Ovary (tissue), 9 donors: ENCODE data around the gene RBP5. TPM values are rescaled to one million over a fixed set of nuclear protein-coding genes. Genes with fewer than 3 reads are reported as not detected.

Experiments
- DNase-seq, 5 donors: peaks; one replicate each; pipeline ENCODE4 v3.0.0-alpha.2; 2019 to 2020
- H3K27ac ChIP-seq, 2 donors: fragments of 200-600 bp; one replicate each; pipeline versions ENCODE4 v1.5.1 to v1.8.0; 2019 to 2022
- H3K27me3 ChIP-seq: fragments of 200-600 bp; one replicate; pipeline ENCODE4 v1.8.0; 2022
- H3K36me3 ChIP-seq: fragments of 200-600 bp; sonication (generic); one replicate; pipeline ENCODE4 v1.5.1; 2019
- H3K4me1 ChIP-seq: one replicate; pipeline ENCODE4 v1.8.1; 2013; ENCODE audit warnings: mild to moderate bottlenecking, moderate library complexity; ENCODE audit not compliant: insufficient read depth
- H3K4me3 ChIP-seq: fragments of 200-600 bp; sonication (generic); one replicate; pipeline ENCODE4 v1.5.1; 2017
- H3K9me3 ChIP-seq, 2 donors: fragments of 200-600 bp in 1 of 2; sonication (generic) in 1 of 2; one replicate each; pipeline versions ENCODE4 v1.5.1 to v1.8.1; 2013 to 2019; ENCODE audit warnings: mild to moderate bottlenecking in 1 of 2, moderate library complexity in 1 of 2
- CTCF ChIP-seq, 3 donors: fragments of 450-650 bp in 2 of 3; fragments of 200-600 bp in 1 of 3; IDR thresholded peaks; one replicate each; pipeline versions ENCODE4 v1.5.1 to v1.8.0; 2016 to 2022; ENCODE audit warnings: antibody characterized with exemption in 3 of 3, mild to moderate bottlenecking in 1 of 3
- EP300 ChIP-seq: sonication (generic); formaldehyde crosslinking; IDR thresholded peaks from one replicate; pipeline ENCODE4 v1.6.1; 2017; ENCODE audit warnings: antibody characterized with exemption
- POLR2A ChIP-seq: fragments of 450-650 bp; IDR thresholded peaks from one replicate; pipeline ENCODE4 v1.6.1; 2017; ENCODE audit warnings: antibody characterized with exemption, mild to moderate bottlenecking, moderate library complexity
- WGBS, 3 donors: extraction: QIAGEN DNeasy Blood & Tissue Kit in 1 of 3; methylation state at CpG; one replicate each; pipeline versions ENCODE4 v1.1.5 to v1.1.7; 2013 to 2017; 5-methylcytosine and 5-hydroxymethylcytosine counted together
- intact Hi-C, 4 donors: fragments of 100-400 bp; cut with DNase I; formaldehyde crosslinking; loops; one replicate each; pipeline versions ENCODE4 v1.11.0 to v1.15.1; 2022 to 2023
- polyA plus RNA-seq, 2 donors: library from polyadenylated mRNA; stranded (reverse); fragments of 200-250 nt in 1 of 2; fragments of 350-450 nt in 1 of 2; fragmentation: Illumina TruSeq in 1 of 2; extraction: RNeasy Lipid Tissue Mini Kit (QIAGEN cat#74804) in 1 of 2; gene quantifications; one replicate each; pipeline ENCODE4 v1.2.3, GENCODE V29; 2013 to 2014
- total RNA-seq, 7 donors: library from RNA; depleted of rRNA in 2 of 7; stranded (reverse); fragments of >200 nt in 2 of 7; fragmentation: NEBNext Ultra II Directional in 3 of 7; extraction: Animal tissue kit (Norgen Biotek cat#: 25700) in 3 of 7; gene quantifications; one replicate each; pipeline versions ENCODE4 v1.1.0 to v1.2.4, GENCODE V29; 2016 to 2023
- donor health status: DM: no; HTN: no; CAD: no; lungs with moderate emphysema.
- donor health status: DM: no; HTN: no; CAD: no.
- donor health status: Bipolar disorder and iron deficiency.
- donor health status: DM: yes; HTN: yes; CAD: no.
- donor health status: DM: no; HTN: no; CAD: no.
- donor health status: DM: yes; HTN: yes; CAD: no.

The RBP5 gene
- total and polyA plus RNA-seq, 9 donors, result 1.2 to 17.3 (median 6.1) TPM

GRCh38 chr12:7116196-7116595, 12.5 kb downstream of the RBP5 start:
- Histone ChIP-seq H3K9me3 (no peaks in the 10 kb centered on the region), H3K27me3 (no peaks in the 10 kb centered on the region), H3K27ac (no peak overlapping the region), H3K4me3 (no peak overlapping the region), H3K36me3 (no peaks in the 10 kb centered on the region), H3K4me1 (no peaks in the 10 kb centered on the region)
- DNase-seq, result peak in 2 of 5 donors; percentile 1 to 5
- WGBS, 3 donors, result 89 to 94% (median 91%) methylated on average over 3 of the region's 3 CpGs
- intact Hi-C loops, result no loop called here
- no peak for TF ChIP-seq POLR2A

DNA sequence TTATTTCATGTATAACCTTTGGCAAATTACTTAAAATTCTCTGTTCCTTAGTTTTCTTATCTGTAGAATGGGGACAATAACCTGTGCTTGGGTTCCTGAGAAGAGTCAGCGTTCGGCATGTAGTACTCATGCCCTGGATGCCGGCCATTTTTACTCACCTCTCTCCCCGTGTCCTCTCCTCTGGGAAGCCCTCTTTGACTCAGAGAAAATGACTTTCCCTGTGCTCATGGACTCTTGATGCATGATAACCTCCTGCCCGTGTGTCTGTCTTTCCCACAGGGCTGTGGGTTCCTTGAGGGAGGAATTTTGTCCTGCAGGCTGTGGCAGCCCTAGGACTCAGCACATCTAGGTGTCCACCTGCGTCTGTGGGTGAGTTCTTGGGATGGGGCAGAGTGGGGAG, 13.8 kb downstream of the RBP5 start:
- Histone ChIP-seq H3K27me3 (no peaks in the 10 kb centered on the region), H3K36me3 (no peaks in the 10 kb centered on the region), H3K4me1 (no peaks in the 10 kb centered on the region), H3K27ac (no peak overlapping the region), H3K9me3 (no peaks in the 10 kb centered on the region), H3K4me3 (no peak overlapping the region)
- peak in 1 of 5 donors; percentile 8 for DNase-seq
- intact Hi-C loops, result loop anchor here (5.0 kb wide), 3 partner anchors 98 to 193 kb away; partner anchors contain the start of gene LPCAT3 (in 1 of the 4)
- no peak for TF ChIP-seq EP300
- TF ChIP-seq POLR2A, result no peak
- no peak for TF ChIP-seq CTCF (IDR thresholded peaks at IDR 0.05)
- 84 to 87% (median 86%) methylated on average over 6 of the region's 6 CpGs for WGBS, 3 donors

GRCh38 chr12:7114008-7114407, 14.7 kb downstream of the RBP5 start:
- no peak for TF ChIP-seq EP300
- no peak for TF ChIP-seq POLR2A
- no peak for TF ChIP-seq CTCF (IDR thresholded peaks at IDR 0.05)
- Histone ChIP-seq H3K9me3 (no peaks in the 10 kb centered on the region), H3K27ac (peak overlapping the region in 1 of 2 donors; percentile 59), H3K4me1 (peaks cover 2% of the 10 kb centered on the region), H3K4me3 (no peak overlapping the region), H3K36me3 (no peaks in the 10 kb centered on the region), H3K27me3 (no peaks in the 10 kb centered on the region)
- WGBS, 3 donors, result 82 to 87% (median 83%) methylated on average over 11 of the region's 11 CpGs
- DNase-seq, result no peak
- intact Hi-C loops, result loop anchor here (5.0 kb wide), 3 partner anchors 97 to 192 kb away; partner anchors contain the start of gene LPCAT3 (in 1 of the 4)

DNA sequence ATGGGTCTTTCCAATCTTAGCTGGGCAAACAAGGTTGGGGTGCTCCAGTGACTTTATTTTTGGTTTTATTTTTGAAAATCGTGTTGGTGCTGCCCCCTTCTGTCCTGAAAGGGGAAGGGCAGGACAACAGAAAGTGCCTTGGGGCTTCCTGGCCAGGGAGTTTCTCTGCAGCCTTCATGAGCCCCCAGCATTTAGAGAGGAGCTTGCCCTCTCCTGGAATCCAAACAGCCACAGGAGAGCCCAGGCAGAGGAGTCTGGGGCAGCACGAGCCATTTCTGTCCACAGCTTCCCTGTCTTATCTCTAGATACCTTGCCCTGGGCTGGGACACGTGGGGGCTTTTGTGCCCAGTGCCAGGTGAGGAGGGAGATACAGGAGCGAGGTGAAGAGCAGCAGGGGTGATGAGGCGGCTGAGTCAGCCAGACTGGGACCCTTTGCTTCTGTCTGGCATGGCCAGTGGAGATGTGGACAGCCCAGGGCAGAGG, 15.3 kb downstream of the RBP5 start:
- H3K36me3 ChIP-seq, result no peaks in the 10 kb centered on the region
- no peaks in the 10 kb centered on the region for H3K27me3 ChIP-seq
- H3K27ac ChIP-seq, result peak overlapping the region; percentile 53 to 59
- TF ChIP-seq POLR2A (no peak), CTCF (IDR thresholded peaks at IDR 0.05) (peak; percentile 72 to 85 (median 81))
- peak in 2 of 5 donors; percentile 32 to 62 for DNase-seq
- H3K9me3 ChIP-seq, result no peaks in the 10 kb centered on the region
- H3K4me3 ChIP-seq, result no peak overlapping the region
- H3K4me1 ChIP-seq, result peaks cover 2% of the 10 kb centered on the region
- WGBS, 3 donors, result 23 to 47% (median 27%) methylated on average over 5 of the region's 5 CpGs
- intact Hi-C loops, result loop anchor here (5.0 kb wide), 3 partner anchors 96 to 191 kb away; partner anchors contain the start of gene LPCAT3 (in 1 of the 4)

- no peaks in the 10 kb centered on the region for H3K27me3 ChIP-seq
- H3K36me3 ChIP-seq, result no peaks in the 10 kb centered on the region
- TF ChIP-seq EP300, result no peak
- TF ChIP-seq CTCF (IDR thresholded peaks at IDR 0.05), result no peak
- no peak for TF ChIP-seq POLR2A
- H3K4me3 ChIP-seq, result no peak overlapping the region
- intact Hi-C loops, result loop anchor here (5.0 kb wide), 3 partner anchors 95 to 190 kb away; partner anchors contain the start of gene LPCAT3 (in 1 of the 4)
- no peak for DNase-seq
- H3K4me1 ChIP-seq, result peaks cover 3% of the 10 kb centered on the region
- WGBS, 3 donors, result 67 to 78% (median 75%) methylated on average over 4 of the region's 4 CpGs
- peak overlapping the region; percentile 53 to 59 for H3K27ac ChIP-seq
- H3K9me3 ChIP-seq, result no peaks in the 10 kb centered on the region
Observed at GRCh38 chr12:7112041-7112440, 16.6 kb downstream of the RBP5 start.
